Liver (tissue), 3 donors: ENCODE data around the gene ILDR2.

Experiments
- RXRA ChIP-seq, 2 donors: IDR thresholded peaks; 2 replicates each; pipeline ENCODE4 v1.6.1; 2017 to 2018; ENCODE audit warnings: antibody characterized with exemption in 2 of 2, mild to moderate bottlenecking in 1 of 2
- TF ChIP-seq, protein P1 (sequence below): IDR thresholded peaks from 2 replicates; pipeline ENCODE4 v1.6.1; 2016; ENCODE audit warnings: antibody characterized with exemption, mild to moderate bottlenecking
- TF ChIP-seq, protein P2 (sequence below): fragments of 150-350 bp; IDR thresholded peaks from 2 replicates; pipeline ENCODE4 v1.5.1; 2017; ENCODE audit warnings: improper control_type of control experiment, low read depth, low read length; ENCODE audit not compliant: missing input control
- TF ChIP-seq, protein P3 (sequence below): IDR thresholded peaks from 2 replicates; pipeline ENCODE4 v1.6.1; 2016; ENCODE audit warnings: antibody characterized with exemption
- donor health status: healthy.
- donor health status: healthy.

DNA sequence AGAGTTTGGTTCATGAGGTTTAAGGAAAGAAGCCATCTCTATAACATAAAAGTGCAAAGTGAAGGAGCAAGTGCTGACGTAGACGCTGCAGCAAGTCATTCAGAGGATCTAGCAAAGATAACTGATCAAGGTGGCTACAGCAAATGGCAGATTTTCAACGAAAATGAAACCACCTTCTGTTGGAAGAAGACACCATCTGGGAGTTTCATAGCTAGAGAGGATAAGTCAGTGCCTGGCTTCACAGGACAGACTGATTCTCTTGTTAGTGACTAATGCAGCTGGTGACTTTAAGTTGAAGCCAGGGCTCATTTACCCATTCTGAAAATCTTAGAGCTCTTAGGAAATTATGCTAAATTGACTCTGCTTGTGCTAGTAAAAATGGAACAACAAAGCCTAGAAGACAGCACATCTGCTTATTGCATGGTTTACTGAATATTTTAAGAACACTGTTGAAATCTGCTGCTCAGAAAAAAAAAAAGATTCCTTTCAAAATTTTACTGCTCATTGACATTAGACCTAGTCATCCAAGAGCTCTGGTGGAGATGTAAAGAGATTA, 24.2 kb upstream of the ILDR2 start:
- TF ChIP-seq, protein P1, sequence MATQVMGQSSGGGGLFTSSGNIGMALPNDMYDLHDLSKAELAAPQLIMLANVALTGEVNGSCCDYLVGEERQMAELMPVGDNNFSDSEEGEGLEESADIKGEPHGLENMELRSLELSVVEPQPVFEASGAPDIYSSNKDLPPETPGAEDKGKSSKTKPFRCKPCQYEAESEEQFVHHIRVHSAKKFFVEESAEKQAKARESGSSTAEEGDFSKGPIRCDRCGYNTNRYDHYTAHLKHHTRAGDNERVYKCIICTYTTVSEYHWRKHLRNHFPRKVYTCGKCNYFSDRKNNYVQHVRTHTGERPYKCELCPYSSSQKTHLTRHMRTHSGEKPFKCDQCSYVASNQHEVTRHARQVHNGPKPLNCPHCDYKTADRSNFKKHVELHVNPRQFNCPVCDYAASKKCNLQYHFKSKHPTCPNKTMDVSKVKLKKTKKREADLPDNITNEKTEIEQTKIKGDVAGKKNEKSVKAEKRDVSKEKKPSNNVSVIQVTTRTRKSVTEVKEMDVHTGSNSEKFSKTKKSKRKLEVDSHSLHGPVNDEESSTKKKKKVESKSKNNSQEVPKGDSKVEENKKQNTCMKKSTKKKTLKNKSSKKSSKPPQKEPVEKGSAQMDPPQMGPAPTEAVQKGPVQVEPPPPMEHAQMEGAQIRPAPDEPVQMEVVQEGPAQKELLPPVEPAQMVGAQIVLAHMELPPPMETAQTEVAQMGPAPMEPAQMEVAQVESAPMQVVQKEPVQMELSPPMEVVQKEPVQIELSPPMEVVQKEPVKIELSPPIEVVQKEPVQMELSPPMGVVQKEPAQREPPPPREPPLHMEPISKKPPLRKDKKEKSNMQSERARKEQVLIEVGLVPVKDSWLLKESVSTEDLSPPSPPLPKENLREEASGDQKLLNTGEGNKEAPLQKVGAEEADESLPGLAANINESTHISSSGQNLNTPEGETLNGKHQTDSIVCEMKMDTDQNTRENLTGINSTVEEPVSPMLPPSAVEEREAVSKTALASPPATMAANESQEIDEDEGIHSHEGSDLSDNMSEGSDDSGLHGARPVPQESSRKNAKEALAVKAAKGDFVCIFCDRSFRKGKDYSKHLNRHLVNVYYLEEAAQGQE = no peak
- TF ChIP-seq, protein P2, sequence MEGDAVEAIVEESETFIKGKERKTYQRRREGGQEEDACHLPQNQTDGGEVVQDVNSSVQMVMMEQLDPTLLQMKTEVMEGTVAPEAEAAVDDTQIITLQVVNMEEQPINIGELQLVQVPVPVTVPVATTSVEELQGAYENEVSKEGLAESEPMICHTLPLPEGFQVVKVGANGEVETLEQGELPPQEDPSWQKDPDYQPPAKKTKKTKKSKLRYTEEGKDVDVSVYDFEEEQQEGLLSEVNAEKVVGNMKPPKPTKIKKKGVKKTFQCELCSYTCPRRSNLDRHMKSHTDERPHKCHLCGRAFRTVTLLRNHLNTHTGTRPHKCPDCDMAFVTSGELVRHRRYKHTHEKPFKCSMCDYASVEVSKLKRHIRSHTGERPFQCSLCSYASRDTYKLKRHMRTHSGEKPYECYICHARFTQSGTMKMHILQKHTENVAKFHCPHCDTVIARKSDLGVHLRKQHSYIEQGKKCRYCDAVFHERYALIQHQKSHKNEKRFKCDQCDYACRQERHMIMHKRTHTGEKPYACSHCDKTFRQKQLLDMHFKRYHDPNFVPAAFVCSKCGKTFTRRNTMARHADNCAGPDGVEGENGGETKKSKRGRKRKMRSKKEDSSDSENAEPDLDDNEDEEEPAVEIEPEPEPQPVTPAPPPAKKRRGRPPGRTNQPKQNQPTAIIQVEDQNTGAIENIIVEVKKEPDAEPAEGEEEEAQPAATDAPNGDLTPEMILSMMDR = no peak
- TF ChIP-seq, protein P3, sequence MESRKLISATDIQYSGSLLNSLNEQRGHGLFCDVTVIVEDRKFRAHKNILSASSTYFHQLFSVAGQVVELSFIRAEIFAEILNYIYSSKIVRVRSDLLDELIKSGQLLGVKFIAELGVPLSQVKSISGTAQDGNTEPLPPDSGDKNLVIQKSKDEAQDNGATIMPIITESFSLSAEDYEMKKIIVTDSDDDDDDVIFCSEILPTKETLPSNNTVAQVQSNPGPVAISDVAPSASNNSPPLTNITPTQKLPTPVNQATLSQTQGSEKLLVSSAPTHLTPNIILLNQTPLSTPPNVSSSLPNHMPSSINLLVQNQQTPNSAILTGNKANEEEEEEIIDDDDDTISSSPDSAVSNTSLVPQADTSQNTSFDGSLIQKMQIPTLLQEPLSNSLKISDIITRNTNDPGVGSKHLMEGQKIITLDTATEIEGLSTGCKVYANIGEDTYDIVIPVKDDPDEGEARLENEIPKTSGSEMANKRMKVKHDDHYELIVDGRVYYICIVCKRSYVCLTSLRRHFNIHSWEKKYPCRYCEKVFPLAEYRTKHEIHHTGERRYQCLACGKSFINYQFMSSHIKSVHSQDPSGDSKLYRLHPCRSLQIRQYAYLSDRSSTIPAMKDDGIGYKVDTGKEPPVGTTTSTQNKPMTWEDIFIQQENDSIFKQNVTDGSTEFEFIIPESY = no peak
- TF ChIP-seq RXRA (IDR thresholded peaks at IDR 0.05) = no peak
